Transverse colon (tissue), 4 donors: ENCODE data around the gene FANCE. TPM values are rescaled to one million over a fixed set of nuclear protein-coding genes. Genes with fewer than 3 reads are reported as not detected.
"Not testable (repeated sequence)": the region's sequence is repeated elsewhere in the genome, so short reads cannot be mapped to it uniquely, and the experiment has no call there.

Experiments used
- DNase-seq: peaks from one replicate; pipeline ENCODE4 v3.0.0-alpha.2; 2019
- H3K27ac ChIP-seq, 4 donors: fragments of 200-600 bp; sonication (generic); 2 replicates each; pipeline ENCODE4 v1.5.1; 2016 to 2018; ENCODE audit warnings: inconsistent platforms in 4 of 4
- H3K27me3 ChIP-seq: fragments of 200-600 bp; sonication (generic); 2 replicates; pipeline ENCODE4 v1.5.1; 2017; ENCODE audit warnings: inconsistent platforms
- H3K36me3 ChIP-seq, 4 donors: fragments of 200-600 bp; sonication (generic); 2 replicates each; pipeline ENCODE4 v1.5.1; 2017 to 2019; ENCODE audit warnings: inconsistent platforms in 4 of 4
- H3K4me1 ChIP-seq, 4 donors: fragments of 200-600 bp; sonication (generic); 2 replicates each; pipeline ENCODE4 v1.5.1; 2017 to 2020; ENCODE audit warnings: inconsistent platforms in 4 of 4
- H3K4me3 ChIP-seq, 4 donors: fragments of 200-600 bp; sonication (generic); 1 replicate in 1 of 4; 2 replicates in 3 of 4; pipeline versions ENCODE4 v1.5.1 to v1.6.1; 2017 to 2019; ENCODE audit warnings: inconsistent platforms in 4 of 4
- H3K9me3 ChIP-seq, 2 donors: fragments of 200-600 bp; sonication (generic); 2 replicates each; pipeline ENCODE4 v1.5.1; 2017 to 2019; ENCODE audit warnings: inconsistent platforms in 2 of 2
- EP300 ChIP-seq: sonication (generic); formaldehyde crosslinking; IDR thresholded peaks from one replicate; pipeline ENCODE4 v1.6.1; 2017; ENCODE audit warnings: antibody characterized with exemption, low read depth
- POLR2A ChIP-seq: fragments of 450-650 bp; IDR thresholded peaks from one replicate; pipeline ENCODE4 v1.6.1; 2016; ENCODE audit warnings: antibody characterized with exemption, mild to moderate bottlenecking, moderate library complexity
- POLR2AphosphoS5 ChIP-seq, 3 donors: sonication (generic); formaldehyde crosslinking; IDR thresholded peaks; one replicate each; pipeline ENCODE4 v1.6.1; 2016; ENCODE audit warnings: antibody characterized with exemption in 3 of 3
- WGBS, 2 donors: methylation state at CpG; one replicate each; pipeline ENCODE4 v1.1.5; 2018; ENCODE audit warnings: low coverage in 1 of 2; 5-methylcytosine and 5-hydroxymethylcytosine counted together
- in situ Hi-C, 4 donors: fragments of 200-750 bp; cut with MboI; loops; one replicate each; pipeline versions ENCODE4 v1.15.0 to v1.15.1; 2017; ENCODE audit warnings: low sequenced_read_pairs in 3 of 4, low pct_ligation_motif_present in 1 of 4, low pct_unique_long_range_greater_than_20kb in 1 of 4
- intact Hi-C: fragments of 100-400 bp; cut with DNase I; formaldehyde crosslinking; loops from one replicate; pipeline ENCODE4 v1.15.1; 2023; ENCODE audit warnings: low total_unique reads
- total RNA-seq, 4 donors: library from RNA; depleted of rRNA; stranded (reverse); fragments of >200 nt; gene quantifications; one replicate each; pipeline ENCODE4 v1.1.0, GENCODE V29; 2016
- TF ChIP-seq, protein P1 (sequence below), 5 experiments: fragments of 200-600 bp in 3 of 5; fragments of 450-650 bp in 2 of 5; sonication (generic) in 3 of 5; IDR thresholded peaks; 1 replicate in 2 of 5; 2 replicates in 3 of 5; pipeline ENCODE4 v1.5.1; 2016 to 2017; ENCODE audit warnings: antibody characterized with exemption in 5 of 5, inconsistent platforms in 3 of 5, mild to moderate bottlenecking in 2 of 5, moderate library complexity in 1 of 5

FANCE gene
- total RNA-seq, 4 donors from 2014 or later = 0.75 to 30.8 (median 3.8) TPM

DNA sequence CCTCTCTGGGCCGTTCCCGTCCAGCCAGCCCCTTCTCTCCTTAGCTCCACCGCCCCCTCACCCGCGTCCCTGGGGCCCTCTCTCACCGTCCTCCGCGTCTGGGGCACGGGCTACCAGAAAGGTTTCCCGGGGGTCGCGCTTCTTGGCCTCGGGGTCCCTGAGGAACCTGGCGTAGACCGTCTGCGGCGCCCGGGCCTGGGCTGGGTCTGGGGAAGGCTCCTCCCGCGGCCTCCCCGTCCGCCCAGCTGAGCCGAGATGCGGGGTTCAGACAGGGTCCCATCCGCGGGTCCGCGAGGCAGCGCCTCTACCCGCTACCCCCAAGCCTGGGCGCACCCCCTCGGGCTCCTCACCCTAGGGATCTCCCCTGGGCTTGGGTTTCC lies 59.4 kb downstream of the FANCE start:
- 53% methylated on average over 31 of the region's 32 CpGs; no CpG with 5 or more reads in 1 of the 2 donors for WGBS, 2 donors

DNA sequence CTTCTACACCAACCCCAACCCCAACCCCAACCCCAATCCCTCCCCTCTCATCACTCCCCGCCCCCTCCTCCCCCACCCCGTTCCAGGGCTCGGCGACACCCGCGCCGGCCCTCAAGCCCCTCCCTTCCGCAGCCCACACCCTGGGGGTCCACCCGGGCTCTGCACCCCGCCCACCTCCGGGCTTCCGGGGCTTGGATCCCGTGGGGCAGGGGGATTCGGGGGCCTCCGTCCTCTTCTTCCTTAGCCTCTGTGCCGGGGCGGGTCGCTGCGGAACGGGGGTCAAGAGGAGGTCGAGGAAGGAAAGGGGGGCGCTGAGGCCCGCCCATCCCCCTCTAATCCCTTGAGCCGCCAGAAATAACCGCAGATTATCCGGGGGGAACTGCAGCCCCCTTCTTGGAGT lies 59.9 kb downstream of the FANCE start:
- Histone ChIP-seq H3K4me3 (peak overlapping the region in 1 of 4 donors; percentile 30), H3K27me3 (peaks cover 52% of the 10 kb centered on the region), H3K36me3 (no peaks in the 10 kb centered on the region), H3K27ac (no peak overlapping the region), H3K9me3 (no peaks in the 10 kb centered on the region), H3K4me1 (peaks cover 0 to 7% (median 3%) of the 10 kb centered on the region in 4 donors)
- TF ChIP-seq POLR2AphosphoS5 (IDR thresholded peaks at IDR 0.05) (no peak), POLR2A (no peak), EP300 (no peak)
- TF ChIP-seq, protein P1, sequence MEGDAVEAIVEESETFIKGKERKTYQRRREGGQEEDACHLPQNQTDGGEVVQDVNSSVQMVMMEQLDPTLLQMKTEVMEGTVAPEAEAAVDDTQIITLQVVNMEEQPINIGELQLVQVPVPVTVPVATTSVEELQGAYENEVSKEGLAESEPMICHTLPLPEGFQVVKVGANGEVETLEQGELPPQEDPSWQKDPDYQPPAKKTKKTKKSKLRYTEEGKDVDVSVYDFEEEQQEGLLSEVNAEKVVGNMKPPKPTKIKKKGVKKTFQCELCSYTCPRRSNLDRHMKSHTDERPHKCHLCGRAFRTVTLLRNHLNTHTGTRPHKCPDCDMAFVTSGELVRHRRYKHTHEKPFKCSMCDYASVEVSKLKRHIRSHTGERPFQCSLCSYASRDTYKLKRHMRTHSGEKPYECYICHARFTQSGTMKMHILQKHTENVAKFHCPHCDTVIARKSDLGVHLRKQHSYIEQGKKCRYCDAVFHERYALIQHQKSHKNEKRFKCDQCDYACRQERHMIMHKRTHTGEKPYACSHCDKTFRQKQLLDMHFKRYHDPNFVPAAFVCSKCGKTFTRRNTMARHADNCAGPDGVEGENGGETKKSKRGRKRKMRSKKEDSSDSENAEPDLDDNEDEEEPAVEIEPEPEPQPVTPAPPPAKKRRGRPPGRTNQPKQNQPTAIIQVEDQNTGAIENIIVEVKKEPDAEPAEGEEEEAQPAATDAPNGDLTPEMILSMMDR (IDR thresholded peaks at IDR 0.05) = no peak
- 30% methylated on average over 14 of the region's 26 CpGs; no CpG with 5 or more reads in 1 of the 2 donors for WGBS, 2 donors
- intact Hi-C loops = loop anchor here (5.0 kb wide), 1 partner anchor 50 kb away; no protein-coding TSS in a partner anchor
- in situ Hi-C loops = no loop called here
- no peak for DNase-seq

More for the DNA sequence above, 59.4 kb downstream of the FANCE start:
- H3K4me3 ChIP-seq = peak overlapping the region in 1 of 4 donors; percentile 30
- intact Hi-C loops (loop anchor here (5.0 kb wide), 1 partner anchor 51 kb away; no protein-coding TSS in a partner anchor), in situ Hi-C loops (no loop called here)
- no peaks in the 10 kb centered on the region for H3K36me3 ChIP-seq
- H3K4me1 ChIP-seq = peaks cover 0 to 7% (median 3%) of the 10 kb centered on the region in 4 donors
- TF ChIP-seq POLR2A = no peak
- TF ChIP-seq, protein P1 (IDR thresholded peaks at IDR 0.05) = no peak
- TF ChIP-seq EP300 = no peak
- no peak for TF ChIP-seq POLR2AphosphoS5 (IDR thresholded peaks at IDR 0.05)
- DNase-seq = no peak
- no peaks in the 10 kb centered on the region for H3K9me3 ChIP-seq
- no peak overlapping the region for H3K27ac ChIP-seq
- H3K27me3 ChIP-seq = peaks cover 54% of the 10 kb centered on the region

DNA sequence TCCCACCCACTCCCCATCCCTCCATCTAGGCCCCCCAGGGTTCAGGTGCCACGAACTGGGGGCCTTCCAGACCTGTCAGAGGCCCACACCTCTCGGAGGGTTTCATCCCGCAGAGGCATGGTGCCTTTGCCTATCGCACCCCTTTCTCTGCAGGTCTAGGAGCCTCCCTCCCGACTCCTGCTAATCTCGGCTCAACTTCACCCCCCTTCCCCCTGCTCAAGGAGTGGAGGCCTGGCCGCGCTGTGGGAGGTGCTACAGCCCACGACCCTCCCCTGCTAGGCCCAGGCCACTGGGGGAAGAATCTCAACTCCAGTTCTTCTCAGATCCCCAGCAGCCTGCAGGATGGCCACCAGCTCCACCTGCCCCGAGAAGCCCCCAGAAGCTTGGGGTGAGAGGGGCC lies 60.6 kb downstream of the FANCE start, which contains the start of gene TULP1:
Gene TULP1, minus strand, starts transcription at position 157 of the 400 bp plus-strand sequence. Its CDS starts 38 bp downstream, at position 119.
- intact Hi-C loops = loop anchor here (5.0 kb wide), 1 partner anchor 50 kb away; no protein-coding TSS in a partner anchor
- DNase-seq = no peak
- Histone ChIP-seq H3K27ac (no peak within 1 kb of the TSS), H3K4me1 (peaks cover 0 to 7% (median 3%) of the 10 kb centered on the region in 4 donors), H3K9me3 (no peaks in the 10 kb centered on the region), H3K27me3 (peaks cover 50% of the 10 kb centered on the region), H3K4me3 (peak within 1 kb of the TSS in 1 of 4 donors; percentile 30), H3K36me3 (no peaks in the 10 kb centered on the region)
- TF ChIP-seq POLR2A (no peak), POLR2AphosphoS5 (IDR thresholded peaks at IDR 0.05) (no peak), EP300 (no peak)
- TF ChIP-seq, protein P1 (IDR thresholded peaks at IDR 0.05) = no peak
- in situ Hi-C loops = no loop called here
- WGBS, 2 donors = 83 to 84% methylated on average over 1 to 10 of the region's 10 CpGs

DNA sequence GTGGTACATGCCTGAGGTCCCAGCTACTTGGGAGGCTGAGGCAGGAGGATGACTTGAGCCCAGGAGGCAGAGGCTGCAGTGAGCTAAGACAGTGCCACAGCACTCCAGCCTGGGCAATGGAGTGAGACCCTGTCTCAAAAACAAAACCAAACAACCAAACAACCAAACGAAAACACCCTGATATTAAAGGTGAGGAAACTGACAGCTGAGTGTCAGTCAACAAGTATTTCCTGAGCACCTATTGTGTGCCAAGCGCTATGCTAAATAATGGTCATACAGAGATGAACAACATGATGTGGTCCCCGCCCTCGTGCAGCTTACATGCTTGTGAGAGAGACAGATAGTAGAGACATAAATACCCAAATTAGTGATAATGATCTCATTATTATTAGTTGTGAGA lies 62.4 kb downstream of the FANCE start:
- in situ Hi-C loops (no loop called here), intact Hi-C loops (loop anchor here (5.0 kb wide), 1 partner anchor 48 kb away; no protein-coding TSS in a partner anchor)
- H3K4me1 ChIP-seq = peaks cover 0 to 7% (median 3%) of the 10 kb centered on the region in 4 donors
- H3K27ac ChIP-seq = no peak overlapping the region
- DNase-seq = no peak
- no peaks in the 10 kb centered on the region for H3K9me3 ChIP-seq
- WGBS, 2 donors = 81% methylated on average over 4 of the region's 4 CpGs; no CpG with 5 or more reads in 1 of the 2 donors
- no peak overlapping the region for H3K4me3 ChIP-seq
- no peaks in the 10 kb centered on the region for H3K36me3 ChIP-seq
- no peak for TF ChIP-seq EP300
- TF ChIP-seq, protein P1 (IDR thresholded peaks at IDR 0.05) = no peak
- TF ChIP-seq POLR2A = no peak
- no peak for TF ChIP-seq POLR2AphosphoS5 (IDR thresholded peaks at IDR 0.05)
- peaks cover 35% of the 10 kb centered on the region for H3K27me3 ChIP-seq

DNA sequence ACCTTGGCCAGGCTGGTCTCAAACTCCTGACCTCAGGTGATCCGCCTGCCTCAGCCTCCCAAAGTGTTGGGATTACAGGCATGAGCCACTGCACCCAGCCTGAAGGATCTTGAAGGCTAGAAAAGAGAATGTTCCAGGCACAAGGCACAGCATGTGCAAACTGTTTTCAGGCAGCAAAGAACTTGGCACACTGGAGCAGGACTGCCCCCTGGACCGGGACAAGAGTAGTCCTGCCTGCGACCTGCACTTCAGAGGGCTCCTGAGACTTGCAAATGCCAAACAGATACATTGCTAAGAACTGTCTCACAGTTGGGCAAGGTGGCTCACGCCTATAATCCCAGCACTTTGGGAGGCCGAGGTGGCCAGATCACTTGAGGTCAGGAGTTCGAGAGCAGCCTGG lies 63.8 kb downstream of the FANCE start:
- 84% methylated on average over 6 of the region's 6 CpGs; no CpG with 5 or more reads in 1 of the 2 donors for WGBS, 2 donors
- DNase-seq, in situ Hi-C loops, intact Hi-C loops, H3K4me3 ChIP-seq, H3K36me3 ChIP-seq, H3K4me1 ChIP-seq, H3K27ac ChIP-seq, H3K9me3 ChIP-seq: not testable (repeated sequence)
- peaks cover 21% of the 10 kb centered on the region for H3K27me3 ChIP-seq
